Daoy (cell line): ENCODE data around the gene DAPK1. TPM values are rescaled to one million over a fixed set of nuclear protein-coding genes. Genes with fewer than 3 reads are reported as not detected.
A peak's percentile ranks its signal among the peaks of the same experiment; 100 is the strongest.

Experiments used
- DNase-seq: peaks from one replicate; pipeline ENCODE4 v3.0.0-alpha.2; 2015; ENCODE audit warnings: low read depth
- total RNA-seq: library from RNA; depleted of rRNA; stranded (reverse); fragments of >200 nt; shearing (Covaris generic); gene quantifications from 2 replicates; pipeline ENCODE4 v1.2.3, GENCODE V29; 2014; rRNA removed

The DAPK1 gene
- 23.9 and 31.3 TPM in 2 replicates for total RNA-seq

DNA sequence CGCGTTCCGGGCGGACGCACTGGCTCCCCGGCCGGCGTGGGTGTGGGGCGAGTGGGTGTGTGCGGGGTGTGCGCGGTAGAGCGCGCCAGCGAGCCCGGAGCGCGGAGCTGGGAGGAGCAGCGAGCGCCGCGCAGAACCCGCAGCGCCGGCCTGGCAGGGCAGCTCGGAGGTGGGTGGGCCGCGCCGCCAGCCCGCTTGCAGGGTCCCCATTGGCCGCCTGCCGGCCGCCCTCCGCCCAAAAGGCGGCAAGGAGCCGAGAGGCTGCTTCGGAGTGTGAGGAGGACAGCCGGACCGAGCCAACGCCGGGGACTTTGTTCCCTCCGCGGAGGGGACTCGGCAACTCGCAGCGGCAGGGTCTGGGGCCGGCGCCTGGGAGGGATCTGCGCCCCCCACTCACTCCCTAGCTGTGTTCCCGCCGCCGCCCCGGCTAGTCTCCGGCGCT is at the start of gene DAPK1:
Gene DAPK1 (plus strand): TSS at position 264 of the 442 bp plus-strand sequence. CDS start 1,211 bp downstream, outside the sequence.
- DNase-seq, result peak; percentile 81

DNA sequence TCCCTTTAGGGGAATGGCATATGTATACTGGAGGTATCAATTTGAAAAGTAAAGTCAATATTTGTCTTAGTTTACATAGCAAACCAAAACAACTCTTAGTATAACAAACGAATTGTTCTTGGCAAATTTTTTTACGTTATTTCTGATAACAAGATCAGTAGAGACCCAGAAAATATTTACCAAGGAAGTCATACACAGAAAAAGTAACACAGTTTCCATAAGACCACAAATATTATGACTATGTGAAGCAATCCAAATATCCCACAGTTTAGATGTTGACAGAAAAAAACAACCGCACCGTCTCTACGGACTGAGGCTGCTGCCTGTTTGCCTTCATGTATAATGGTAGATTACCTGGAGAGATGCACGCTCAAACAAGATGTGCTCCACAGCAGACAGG is 46.5 kb upstream of the DAPK1 start:
- no peak for DNase-seq

DNA sequence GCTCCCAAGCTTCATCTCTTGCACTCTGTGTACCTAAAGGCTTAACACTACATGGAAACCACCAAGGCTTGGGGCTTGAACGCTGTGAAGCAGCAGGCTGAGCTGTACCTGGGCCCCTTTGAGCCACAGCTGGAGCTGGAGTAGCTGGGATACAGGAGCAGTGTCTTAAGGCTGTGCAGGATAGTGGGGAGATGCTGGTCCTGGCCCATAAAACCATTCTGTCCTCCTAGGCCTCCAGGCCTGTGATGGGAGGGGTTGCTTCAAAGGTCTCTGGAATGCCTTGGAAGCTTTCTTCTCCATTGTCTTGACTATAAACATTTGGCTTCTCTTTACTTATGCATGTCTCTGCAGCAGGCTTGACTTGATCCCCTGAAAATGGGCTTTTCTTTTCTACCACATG is 42.3 kb upstream of the DAPK1 start:
- no peak for DNase-seq

DNA sequence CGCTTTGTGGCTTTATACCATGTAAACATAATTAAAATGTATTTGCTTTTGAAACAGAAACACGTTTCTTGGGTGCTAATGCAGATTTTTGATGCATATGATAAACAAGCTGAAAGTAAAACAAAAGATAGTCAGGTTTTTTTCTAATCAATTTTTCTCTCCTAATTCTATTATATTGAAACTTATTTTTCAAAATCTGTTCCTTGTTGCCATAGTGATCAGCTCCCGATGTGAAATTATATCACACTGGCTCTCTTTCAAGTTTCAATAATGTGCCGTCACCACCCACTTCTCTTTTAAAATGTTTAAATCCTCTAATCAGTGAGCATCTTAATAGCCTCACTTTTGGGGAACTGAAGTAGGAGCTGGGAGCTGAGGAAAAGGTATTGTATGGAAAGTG is 36.4 kb upstream of the DAPK1 start:
- DNase-seq, result no peak

DNA sequence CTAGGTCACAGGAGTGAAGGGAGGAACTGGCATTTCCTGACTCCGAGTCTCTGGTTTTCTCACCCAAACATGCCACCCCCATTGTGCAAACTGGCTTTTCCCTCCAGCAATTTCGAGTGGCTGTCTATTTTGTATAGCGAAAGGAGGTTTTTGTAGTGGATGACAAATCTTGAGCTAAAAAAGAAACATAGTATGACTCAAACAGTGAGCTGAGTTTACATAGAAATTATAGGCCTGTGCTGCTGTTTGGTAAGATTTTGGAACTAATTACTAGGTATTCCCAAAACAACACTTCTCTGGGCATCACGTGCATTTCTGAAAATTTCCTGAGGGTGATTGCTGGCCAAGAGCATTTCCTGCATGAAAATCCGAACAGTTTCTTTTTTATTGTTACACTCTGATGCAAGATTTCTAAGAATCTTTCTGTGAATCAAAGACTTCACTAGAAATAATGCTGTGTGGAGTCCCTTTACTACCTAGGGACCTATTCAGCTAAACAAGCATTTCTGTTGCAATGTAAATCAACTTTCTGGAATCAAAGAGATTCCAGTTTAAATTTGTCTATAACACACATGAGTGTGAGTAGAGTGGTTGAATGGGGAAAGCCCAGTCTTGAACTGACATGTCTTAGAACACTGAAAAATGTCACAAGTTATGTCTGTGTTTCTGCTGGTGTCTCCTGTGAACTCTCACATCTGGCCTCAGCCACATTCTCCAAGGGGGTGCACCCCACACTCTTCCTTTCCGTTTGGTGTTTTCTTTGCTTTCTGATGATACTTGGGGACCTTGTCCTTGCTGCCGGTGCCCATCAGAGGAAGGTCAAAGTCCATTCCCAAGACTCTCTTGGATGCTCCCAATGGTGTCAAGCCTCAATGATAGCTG is 33.3 kb upstream of the DAPK1 start:
- DNase-seq, result peak; percentile 54

DNA sequence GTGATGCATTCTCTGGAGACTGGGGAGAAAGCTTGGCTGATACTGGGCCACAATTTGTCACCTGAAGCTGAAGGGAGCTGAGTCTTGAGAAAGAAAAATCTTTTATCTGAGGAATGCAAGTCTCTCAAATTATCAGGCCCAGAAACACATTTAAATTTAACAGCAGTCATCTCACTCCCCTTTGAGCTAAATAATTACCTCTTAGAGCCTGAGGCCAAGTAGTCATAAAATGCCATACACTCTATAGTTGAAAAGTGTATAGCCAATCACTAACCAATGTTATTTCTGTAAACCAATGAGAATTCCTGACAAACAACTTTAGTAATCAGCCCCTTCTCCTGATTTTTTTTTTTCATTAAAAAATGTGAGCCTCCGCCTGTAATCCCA is 32.7 kb upstream of the DAPK1 start:
- DNase-seq, result no peak

DNA sequence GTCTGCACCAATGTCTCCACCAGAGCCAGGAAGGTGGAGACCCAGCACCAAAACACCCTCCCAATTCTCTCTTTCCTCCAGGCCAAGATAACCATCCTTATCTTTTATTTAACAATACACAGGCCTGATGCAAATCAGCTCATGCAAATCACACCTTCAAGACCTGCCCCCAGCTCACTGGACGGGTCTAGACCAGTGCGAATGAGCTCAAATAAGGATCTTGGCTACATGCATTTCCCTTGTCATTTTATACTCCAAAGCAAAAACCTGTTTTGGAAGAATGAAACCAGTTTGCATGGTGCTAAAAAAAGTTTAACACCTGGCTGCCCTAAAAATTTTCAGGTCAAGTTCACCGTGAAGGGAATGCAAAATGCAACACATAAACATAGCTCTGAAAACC is 31.9 kb upstream of the DAPK1 start:
- no peak for DNase-seq

DNA sequence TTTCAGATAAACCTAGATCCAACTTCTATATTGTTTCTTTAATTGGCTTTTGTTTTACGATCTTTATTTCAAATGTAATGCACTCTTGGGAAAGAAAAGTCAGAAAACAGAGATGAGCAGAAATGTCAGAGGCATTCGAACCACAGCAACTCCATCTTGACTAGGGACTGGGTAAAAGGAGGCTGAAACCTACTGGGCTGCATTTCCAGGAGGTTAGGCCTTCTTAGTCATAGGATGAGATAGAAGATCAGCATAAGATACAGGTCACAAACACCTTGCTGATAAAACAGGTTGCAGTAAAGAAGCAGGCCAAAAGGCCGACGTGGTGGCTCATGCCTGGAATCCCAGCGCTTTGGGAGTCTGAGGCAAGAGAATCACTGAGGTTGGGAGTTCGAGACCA is 30.5 kb upstream of the DAPK1 start:
- DNase-seq, result no peak

DNA sequence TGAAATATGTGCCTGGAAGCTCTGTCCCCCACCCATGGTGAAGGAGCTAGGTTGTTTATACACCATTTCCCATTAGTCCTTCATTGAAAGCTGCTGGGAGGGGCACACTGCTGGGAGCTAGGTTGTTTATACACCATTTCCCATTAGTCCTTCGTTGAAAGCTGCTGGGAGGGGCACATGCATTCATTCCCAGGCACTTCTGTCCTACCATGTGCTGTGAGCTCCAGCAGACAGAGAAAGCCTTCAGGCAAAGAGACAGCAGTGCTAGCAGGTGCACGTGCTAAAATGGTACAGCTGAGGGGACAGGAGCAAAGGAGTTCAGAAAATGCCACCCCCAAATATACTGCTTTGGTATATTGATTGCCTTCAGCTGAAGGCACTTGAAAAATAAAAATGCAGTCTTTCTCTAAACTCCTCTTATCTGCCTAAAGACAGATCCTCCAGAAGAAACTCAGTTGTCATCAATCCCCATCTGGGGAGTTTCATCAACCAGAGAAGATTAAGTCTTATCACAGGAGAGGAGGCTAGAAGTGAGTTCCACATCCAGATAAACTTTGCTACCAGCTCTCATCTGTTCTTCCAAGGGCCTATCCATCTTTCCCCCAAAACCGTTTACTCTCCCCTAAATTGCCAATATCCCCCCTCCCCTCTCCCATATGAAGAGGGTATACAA is 27.7 kb upstream of the DAPK1 start:
- DNase-seq, result no peak

DNA sequence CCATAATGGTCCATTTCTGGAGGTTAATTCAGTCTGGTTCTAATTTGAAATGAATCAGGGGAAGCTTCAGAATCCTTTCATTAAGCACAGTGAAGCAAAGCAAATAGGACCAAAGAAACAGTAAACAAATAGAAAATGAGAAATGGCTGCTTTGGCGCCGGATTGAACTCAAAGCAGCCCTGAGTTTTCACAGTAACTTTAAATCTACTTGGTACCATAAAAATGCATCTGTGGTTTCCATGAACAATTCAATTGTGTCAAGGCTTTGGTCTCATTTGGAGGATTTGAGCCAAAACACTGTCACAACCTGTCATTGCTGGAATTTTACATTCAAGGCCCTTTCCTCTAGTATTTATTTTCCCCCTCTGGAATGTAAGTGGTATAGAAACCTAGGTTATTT is 25.9 kb upstream of the DAPK1 start:
- no peak for DNase-seq

DNA sequence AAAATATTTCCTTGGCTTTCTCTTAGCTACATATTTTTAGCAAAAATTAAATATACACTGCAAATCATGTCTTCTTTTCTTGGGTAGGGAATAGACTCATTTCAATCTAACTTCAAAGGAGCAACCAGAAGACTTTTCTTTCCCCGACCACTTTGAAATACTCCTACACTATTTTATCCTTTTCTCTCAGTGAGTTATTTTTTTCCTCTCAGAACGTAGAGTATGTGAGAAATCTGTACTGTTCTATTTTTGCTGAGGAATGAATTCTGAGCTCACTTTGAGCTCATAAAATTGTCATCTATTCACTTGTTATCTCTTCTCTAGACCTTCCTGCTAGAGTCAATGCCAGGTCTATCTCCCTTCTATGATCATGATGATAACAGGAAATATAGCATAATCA is 22.2 kb upstream of the DAPK1 start:
- no peak for DNase-seq

DNA sequence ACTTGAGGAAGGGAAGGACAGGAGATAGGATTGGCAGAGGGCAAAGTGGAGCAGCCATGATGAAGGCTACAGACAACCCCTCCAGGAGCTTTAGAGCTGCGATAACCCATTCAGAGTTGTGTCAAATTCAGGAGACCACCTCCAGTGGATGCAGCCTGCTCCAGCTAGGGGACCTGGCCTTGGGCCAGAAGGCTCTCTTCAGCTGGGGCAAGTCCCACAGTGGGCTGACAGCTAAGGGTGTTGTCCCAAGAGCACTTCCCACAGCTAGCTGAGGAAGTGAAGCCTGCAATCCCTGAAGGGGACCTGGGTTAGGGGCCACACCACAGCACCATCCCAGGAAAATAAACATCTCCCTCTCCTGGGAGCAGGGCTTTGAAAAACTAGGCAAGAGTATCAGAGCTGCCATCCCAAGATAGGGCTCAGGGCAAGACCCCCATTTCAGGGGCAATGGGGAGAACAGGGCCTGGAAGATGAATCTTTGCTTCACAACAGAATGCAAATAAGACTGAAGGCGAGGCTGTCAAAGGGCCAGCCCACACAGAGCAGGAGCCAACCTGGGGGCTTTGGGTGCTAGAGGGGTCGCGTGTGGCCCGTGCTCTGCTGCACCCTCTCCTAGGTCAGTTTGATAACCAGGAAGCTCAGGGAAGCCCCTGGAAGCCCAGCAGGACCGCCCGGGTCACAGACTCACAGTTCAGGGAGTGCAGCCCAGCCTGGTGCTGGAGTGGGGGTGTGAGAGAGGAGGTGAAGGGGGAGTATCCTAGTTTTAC is 19.3 kb upstream of the DAPK1 start:
- DNase-seq, result no peak

DNA sequence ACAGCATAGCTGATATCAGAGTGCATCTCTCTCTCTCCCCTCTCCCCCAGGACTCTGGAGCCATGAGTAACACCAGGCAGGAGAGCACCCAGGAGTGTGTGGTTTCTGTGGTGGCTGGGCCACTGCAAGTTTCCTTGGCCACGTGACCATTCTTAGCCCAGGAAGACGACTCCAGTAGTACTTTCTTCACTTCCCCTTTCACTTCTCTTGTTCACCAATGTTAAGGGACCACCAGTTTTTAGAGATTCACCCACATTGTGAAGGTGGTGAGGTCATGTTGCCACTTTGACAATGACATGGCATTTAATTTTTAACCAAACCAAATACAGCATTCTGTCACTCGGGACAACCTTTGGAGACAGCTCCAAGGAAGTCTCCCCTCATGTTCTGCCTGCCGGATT is 17.9 kb upstream of the DAPK1 start:
- peak; percentile 93 for DNase-seq

DNA sequence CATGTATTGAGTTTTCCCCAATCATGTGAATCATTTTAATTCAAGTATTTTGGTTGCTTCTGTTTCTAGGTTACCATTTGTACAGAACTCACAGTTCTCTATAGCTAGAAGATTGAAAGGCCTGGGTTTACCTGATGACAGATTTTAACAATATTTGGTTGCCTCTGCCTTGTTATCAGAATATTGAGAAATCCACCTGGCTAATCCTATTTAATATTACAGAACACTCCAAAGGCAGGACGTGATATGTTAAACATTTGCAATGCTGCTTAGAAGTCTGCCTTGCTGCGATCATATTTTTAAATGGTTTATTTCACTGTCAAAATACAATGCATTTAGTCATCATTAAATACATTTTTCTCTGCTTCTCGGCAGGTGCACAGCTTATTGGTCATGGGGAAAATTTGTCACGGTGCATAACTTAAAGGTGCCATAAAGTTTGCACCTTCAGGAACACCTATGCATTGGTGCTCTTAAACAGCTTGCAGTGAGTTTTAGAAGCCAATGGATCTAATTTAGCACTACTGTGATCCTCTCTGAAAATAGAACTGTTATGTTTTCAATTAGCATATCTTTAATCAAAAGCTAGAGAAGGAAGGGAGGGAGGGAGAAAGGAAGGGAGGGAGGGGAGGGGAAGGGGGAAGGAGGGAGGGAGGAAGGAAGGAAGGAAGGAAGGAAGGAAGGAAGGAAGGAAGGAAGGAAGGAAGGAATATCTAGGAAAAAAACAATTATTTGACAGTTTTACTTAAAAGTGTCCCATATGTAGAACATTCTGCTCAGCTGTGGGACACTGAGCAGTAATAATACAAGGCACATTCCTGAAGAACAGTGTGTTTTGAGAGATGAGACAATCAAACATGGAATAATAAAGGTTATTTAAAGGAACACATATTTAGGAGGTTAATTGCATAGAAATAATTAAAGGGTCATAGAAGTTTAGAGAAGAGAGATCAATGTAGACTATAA is 15.5 kb upstream of the DAPK1 start:
- no peak for DNase-seq

DNA sequence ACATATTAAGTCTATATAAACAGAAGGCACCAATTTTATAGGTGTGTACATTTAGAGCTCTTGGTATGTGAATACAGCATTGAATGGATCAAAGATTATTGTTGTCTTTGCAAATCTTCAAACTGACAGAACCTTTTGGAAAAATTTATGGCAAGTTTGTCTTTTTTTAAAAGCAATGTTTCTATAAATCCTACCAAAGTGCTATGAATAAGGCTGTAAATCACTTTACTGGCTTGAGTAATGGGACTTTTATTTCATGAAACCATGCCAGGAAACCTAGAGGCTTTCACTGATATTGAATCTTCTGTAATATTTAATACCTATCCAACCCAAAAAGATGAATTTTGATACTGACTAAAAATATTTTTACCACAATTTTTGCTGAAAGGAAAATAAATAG is 7.4 kb upstream of the DAPK1 start:
- no peak for DNase-seq

DNA sequence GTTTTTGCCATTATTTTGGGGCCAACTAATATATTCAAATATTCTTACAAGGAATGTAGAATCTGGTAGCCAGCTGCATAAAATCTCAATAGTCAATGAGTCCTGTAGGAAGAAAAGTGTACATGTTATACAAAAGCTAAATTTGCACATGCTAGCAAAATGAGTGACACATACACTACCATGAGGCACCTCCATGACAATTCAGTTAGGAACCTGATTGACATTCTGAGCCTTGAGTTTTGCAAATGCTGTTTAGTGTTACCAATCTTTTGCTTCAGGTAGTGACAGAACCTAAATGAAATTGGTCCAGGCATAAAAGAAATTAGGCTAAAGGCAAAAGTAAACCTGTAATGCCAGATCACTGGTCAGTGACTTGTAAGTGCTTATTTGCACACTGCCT is 6.8 kb upstream of the DAPK1 start:
- no peak for DNase-seq

DNA sequence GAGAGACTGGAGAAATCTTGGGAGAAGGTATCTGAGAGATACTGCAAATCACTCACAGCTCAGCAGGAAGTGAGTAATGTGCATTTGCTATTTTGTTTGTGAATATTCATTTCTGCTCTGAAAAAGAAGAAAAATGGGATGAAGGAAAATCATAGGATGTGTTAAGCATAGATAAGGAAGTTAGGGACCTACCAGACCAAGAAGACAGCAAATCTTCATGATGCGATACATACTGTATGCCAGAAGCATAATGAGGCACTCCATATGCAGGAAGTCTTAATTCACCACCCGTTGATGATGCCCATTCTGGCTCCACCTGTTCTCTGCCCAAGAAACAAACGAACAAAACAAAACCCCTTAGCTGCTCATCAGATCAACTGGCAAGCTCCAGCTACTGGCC is 6.1 kb upstream of the DAPK1 start:
- DNase-seq, result no peak

DNA sequence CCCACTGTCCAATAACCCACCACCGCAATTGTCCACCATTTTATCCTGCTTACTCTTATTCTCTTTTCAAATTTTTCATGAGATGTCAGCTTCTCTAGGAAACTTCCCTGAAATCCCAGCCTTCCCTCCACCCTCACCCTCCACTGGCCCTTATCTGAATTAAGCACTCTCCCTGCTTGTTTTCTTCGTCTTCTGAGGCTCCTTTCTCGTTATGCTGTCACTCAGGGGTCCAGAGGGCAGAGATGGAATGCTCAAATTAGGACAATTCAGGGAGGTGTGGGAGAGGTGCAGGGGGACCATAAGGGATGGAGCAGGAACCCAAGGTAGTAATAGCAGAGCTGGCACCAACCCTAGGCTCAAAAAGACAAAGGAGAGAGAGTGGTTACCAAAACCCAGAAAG is 5.0 kb upstream of the DAPK1 start:
- no peak for DNase-seq

DNA sequence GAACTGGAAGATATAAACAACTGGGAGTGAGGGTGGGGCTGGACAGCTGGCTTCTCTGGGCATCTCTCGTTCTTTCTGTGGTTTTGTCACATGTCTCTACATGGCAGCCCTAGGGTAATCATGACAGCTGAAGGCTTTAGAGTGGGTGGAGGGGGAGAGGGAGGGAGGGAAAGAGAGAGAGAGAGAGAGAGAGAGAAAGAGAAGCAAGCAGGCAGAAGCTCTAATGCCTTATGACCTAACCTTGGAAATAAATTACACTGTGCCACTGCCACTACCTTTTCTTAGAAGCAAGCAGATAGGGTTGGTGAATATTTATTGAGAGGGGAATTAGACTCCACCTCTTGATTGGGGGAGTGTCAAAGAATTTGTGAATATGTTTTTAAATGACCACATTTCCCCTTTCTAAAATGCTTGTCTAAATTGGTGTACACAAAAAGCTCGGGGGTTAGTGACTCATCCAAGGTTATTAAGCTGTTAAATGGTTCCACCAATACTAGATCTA is 2.6 kb upstream of the DAPK1 start:
- DNase-seq, result peak; percentile 51

DNA sequence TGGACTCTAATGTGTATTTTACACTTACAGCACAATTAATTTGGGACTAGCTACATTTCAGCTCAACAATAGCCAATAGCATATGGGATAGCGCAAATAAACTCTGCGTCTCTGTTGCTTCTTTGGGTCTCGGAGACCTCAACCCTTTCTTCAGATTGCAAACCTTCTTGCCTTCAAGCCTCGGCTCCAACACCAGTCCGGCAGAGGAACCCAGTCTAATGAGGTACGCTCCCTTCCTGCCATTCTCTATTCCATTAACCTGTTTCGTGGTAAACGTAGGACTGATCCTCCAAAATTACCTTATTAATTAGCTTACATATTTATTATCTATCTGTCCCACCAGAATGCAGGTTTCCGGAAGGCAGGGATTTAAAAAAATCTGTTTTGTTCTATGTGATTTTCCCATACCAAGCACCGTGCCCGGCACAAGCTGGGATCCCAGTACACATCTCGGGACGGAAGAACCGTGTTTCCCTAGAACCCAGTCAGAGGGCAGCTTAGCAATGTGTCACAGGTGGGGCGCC is 525 bp upstream of the DAPK1 start:
- no peak for DNase-seq
